Measurements from ENCODE around the gene FAM209A.
"Not testable (repeated sequence)": the region's sequence is repeated elsewhere in the genome, so short reads cannot be mapped to it uniquely, and the experiment has no call there.

Gene FAM209A, protein sequence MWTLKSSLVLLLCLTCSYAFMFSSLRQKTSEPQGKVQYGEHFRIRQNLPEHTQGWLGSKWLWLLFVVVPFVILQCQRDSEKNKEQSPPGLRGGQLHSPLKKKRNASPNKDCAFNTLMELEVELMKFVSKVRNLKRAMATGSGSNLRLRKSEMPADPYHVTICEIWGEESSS

DNA sequence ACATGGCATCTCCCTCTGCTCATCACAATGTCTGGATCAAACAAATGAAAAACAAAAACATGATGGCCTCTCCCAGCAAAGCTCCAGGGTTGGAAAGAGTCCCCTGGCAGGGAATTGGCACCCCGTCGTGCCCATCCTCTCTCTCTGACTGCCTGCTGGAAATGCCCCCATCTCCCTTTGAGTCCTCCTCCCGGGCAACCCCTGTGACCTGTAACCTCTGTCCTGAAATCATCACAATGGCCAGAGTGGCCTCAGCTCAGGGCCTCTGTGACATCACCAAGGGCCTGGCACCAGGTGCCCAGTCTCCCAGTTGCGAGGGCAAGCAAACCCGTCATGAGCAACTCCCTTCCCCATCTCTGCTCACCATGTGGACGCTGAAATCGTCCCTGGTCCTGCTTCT is at the start of gene FAM209A:
TSS of gene FAM209A (plus strand) at position 301 of the 400 bp plus-strand sequence. CDS start at position 366, 65 bp downstream.
- DNase-seq, result not testable (repeated sequence)

GRCh38 chr20:56483970-56484369 is 40.6 kb upstream of the FAM209A start:
- DNase-seq, result no peak

DNA sequence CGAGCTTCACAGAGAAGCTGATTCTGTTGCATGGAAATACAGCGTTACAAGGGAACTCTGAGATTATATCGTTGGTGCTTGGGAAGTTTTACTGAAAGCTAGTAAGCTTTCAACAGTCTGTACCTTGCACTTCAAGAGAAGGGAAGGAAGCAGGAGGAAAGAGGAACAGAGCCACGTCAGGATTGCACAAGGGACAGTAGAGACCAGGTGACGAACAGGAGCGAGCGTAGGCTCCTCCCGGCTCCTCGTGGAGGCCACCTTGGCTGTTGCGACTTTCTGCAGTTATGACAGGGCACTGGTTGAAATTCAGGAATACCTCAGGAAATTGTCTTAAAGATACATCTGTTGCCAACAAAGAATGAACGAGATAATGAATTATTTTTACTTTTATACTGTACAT is 37.3 kb upstream of the FAM209A start:
- no peak for DNase-seq

GRCh38 chr20:56488566-56488965 is 36.0 kb upstream of the FAM209A start:
- DNase-seq, result no peak

- no peak for DNase-seq
Observed at GRCh38 chr20:56501116-56501515, 23.4 kb upstream of the FAM209A start.

GRCh38 chr20:56503916-56504315 is 20.6 kb upstream of the FAM209A start:
- DNase-seq, result no peak

DNA sequence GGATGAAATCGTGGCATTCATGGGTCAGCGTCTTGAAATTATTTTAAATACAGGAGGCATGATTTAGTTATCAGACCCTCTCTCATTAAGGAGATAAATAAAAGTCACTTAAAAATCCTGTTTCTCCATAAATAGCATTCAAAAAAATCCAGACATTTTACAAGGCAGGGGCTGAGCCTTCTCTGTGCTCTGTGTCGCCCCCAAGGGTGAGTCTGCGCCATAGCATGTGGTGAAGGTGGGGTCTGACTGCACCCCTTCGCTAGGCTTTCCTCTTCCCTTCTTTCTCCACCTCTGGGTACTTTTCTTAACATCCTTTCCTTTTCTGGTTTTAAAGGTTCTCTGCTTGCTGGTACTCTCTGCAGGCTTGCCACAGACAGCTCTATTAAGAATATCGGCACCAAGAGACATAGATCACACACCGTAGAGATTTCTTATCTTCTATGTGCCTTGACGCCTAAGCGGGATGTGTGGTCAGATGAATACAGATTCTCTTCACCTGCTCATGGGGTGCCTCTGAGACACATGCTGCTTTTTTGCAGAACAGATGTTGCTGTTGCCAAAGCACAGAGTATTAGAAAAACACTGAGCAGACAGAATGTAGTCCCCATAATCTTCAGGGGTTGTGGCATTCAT is 20.1 kb upstream of the FAM209A start:
- DNase-seq, result no peak

DNA sequence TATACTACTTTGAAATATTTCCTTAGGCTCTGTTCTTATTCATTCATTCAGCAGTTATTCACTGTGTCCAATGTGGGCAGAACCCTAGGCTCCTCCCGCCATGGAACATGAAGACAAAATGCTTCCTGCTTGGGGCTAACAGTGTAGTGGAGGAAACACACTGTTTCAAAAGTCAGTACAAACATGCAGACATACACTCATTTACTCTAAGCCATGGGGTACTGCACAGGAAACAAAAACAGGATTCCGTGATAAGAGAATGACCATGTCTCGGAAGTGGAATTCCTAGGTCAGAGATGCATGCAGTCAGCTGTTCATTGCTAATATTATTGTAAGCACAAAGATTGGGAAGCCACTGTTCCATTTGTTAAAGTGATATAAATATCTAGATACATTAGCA is 18.4 kb upstream of the FAM209A start:
- no peak for DNase-seq

DNA sequence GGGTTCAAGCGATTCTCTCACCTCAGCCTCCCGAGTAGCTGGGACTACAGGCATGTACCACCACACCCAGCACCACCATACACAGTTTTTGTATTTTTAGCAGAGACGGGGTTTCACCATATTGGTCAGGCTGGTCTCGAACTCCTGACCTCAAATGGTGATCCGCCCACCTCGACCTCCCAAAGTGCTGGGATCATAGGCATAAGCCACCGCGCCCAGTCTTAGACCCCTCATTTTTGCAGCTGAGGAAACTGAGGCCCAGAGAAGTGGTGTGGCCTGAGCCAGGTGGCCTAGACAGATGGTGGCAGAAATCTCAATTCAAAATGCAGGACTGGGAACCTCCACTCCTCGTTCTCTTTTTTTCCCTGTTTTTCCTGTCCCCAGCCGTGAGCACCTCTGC is 12.6 kb upstream of the FAM209A start:
- no peak for DNase-seq

DNA sequence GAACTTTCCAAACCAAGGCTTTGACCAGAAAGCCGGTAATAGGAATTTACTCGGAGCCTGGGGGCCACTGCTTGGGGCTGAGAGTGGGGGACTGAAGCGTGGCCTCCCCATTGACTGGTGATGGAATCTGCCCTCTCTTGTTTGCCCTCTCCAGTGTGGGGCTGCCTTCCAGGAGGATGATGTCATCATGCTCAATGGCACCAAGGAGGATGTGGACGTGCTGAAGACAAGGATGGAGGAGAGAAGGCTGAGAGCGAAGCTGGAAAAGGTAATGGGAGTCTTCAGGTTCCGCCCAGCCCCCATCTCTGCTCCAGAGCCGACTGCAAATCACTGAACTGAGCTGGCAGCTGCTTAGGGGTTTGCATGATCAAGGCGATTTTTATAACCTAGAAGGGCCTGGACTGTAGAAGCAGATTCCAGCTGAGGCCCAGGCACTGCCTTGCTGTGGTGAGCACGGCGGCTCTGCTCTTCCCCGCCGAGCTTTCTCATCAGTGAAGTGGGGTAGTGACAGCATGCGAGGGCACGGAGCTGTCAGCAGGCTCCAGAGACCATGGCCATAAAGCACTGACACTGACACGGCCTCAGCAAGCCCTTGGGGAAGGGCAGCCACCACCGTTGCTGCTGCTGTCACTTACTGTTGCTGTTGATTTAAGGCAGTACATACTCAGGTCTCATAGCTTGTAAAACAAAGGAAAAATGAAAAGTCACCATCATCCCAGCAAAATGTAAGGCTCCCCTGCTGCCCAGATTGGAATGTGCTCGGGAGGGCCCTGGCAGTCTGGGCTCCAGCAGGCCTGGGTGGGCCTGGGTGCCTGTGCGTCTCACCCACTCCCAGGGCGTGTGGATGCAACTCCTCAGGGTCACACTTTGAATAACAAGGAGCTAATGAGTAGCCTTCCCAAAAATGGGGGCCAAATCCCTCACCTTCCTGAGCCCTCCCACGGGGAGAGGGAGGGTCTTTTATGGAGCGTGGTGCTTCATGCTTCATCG is 11.1 kb upstream of the FAM209A start:
- DNase-seq, result no peak

DNA sequence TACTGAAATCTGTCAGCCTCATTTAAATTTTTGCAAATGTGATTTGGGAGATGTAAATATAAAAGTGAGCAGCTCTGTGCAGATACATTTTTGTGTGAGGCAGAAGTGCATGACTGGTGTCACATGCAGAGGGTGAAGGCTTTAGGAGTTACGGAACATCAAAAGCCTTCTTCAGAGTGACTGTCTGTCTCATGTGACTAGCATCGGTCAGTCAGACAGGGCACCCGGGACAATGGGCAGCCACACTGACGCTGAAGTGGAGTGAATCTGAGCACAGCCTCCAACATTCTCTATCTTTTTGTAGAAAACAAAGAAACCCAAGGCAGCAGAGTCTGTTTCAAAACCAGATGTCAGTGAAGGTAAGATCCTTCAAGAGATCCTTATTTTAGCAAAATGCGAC is 7.9 kb upstream of the FAM209A start:
- no peak for DNase-seq

- DNase-seq, result no peak
Observed at GRCh38 chr20:56517211-56517610, 7.3 kb upstream of the FAM209A start.

GRCh38 chr20:56517641-56518040 is 6.9 kb upstream of the FAM209A start:
- DNase-seq, result no peak

GRCh38 chr20:56518126-56518525 is 6.4 kb upstream of the FAM209A start:
- no peak for DNase-seq

GRCh38 chr20:56518721-56519398 is 5.7 kb upstream of the FAM209A start:
- no peak for DNase-seq

- no peak for DNase-seq
Observed at GRCh38 chr20:56519551-56519950, 5.0 kb upstream of the FAM209A start.

DNA sequence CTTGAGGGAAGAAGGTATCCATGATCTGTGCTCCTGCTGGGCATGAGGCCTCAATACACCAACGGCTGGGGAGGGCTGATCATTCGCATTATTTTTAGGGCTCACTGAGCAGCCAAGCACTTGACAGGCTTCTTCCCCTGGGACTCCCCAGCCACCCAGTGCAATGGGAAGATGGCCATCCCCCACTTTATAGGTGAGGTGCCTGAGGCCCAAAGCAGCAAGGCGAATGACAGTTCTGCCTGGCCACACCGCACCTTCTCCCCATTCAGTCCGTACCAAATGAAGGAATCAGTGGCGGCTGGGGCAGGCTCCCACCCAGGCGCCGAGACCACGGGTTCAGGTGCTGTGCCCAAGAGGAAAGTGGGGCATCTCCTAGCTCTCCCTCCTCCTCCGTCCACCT is 4.4 kb upstream of the FAM209A start:
- DNase-seq, result no peak

DNA sequence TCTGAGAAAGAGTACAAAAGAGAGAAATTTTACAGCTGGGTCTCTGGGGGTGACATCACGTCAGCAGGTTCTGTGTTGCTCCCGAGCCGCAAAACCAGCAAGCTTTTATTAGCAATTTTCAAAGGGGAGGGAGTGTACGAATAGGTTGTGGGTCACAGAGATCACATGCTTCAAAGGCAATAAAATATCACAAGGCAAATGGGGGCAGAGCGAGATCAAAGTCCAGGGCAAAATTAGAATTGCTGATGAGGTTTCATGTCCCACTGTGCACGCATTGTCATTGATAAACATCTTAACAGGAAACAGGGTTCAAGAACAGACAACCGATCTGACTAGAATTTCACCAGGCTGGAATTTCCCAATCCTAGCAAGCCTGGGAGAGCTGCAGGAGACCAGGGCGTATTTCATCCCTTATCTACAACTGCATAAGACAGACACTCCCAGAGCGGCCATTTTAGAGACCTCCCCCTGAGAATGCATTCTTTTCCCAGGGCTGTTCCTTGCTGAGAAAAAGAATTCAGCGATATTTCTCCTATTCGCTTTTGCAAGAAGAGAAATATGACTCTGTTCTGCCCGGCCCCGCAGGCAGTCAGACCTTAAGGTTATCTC is 3.7 kb upstream of the FAM209A start:
- DNase-seq, result not testable (repeated sequence)

GRCh38 chr20:56522311-56522710 is 2.2 kb upstream of the FAM209A start:
- no peak for DNase-seq

DNA sequence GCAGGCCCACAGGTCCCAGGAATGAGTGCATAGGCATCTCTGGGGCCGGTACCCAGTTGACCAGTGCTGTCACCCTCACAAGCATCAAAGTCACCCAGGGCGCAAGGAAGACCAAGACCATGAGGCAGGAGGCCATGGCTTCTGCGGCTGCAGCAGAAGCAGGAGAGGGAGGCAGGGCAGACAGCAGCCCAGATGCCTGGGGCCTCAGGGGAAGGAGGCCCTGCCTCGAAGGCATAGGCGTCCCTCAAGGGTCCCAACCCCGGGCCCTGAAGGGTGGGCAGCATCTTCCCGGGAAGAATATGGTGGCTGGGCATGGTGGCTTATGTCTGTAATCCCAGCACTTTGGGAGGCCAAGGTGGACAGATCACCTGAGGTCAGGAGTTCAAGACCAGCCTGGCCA is 3.0 kb downstream of the FAM209A start:
- no peak for DNase-seq

GRCh38 chr20:56532946-56533345 is 8.4 kb downstream of the FAM209A start, which contains the start of gene FAM209B:
FAM209B (plus strand) TSS chr20:56533246; CDS start chr20:56533342, 96 bp downstream.
- not testable (repeated sequence) for DNase-seq

- no peak for DNase-seq
Observed at GRCh38 chr20:56537997-56538396, 13.5 kb downstream of the FAM209A start.

- no peak for DNase-seq
Observed at GRCh38 chr20:56540415-56540814, 15.9 kb downstream of the FAM209A start.
